IPS-NIHi7 (cell line): ENCODE measurements around the gene DENND2C.
"Not testable (repeated sequence)": the region's sequence is repeated elsewhere in the genome, so short reads cannot be mapped to it uniquely, and the experiment has no call there.

ENCODE experiments used
- DNase-seq: peaks from one replicate; pipeline ENCODE4 v3.0.0; 2012; ENCODE audit warnings: mixed read lengths; ENCODE audit errors: extremely low spot score

The DENND2C gene

GRCh38 chr1:114597949-114598348 is 71.9 kb downstream of the DENND2C start:
- DNase-seq = no peak

- DNase-seq = no peak
These were observed 74.2 kb downstream of the DENND2C start for GRCh38 chr1:114595602-114596001.

GRCh38 chr1:114594046-114594445 is 75.8 kb downstream of the DENND2C start:
- no peak for DNase-seq

- no peak for DNase-seq
These were observed 80.7 kb downstream of the DENND2C start for GRCh38 chr1:114589122-114589521.

- DNase-seq = no peak
These were observed 81.6 kb downstream of the DENND2C start for GRCh38 chr1:114588196-114588689.

GRCh38 chr1:114587203-114587991 is 82.5 kb downstream of the DENND2C start:
- DNase-seq = no peak

GRCh38 chr1:114586513-114587047 is 83.3 kb downstream of the DENND2C start:
- no peak for DNase-seq

- DNase-seq = no peak
These were observed 84.6 kb downstream of the DENND2C start for GRCh38 chr1:114585231-114585630.

GRCh38 chr1:114581335-114582287 is 88.2 kb downstream of the DENND2C start, which contains the start of gene BCAS2:
BCAS2 (minus strand) TSS chr1:114581615; CDS start chr1:114581591, 24 bp downstream.
- DNase-seq = peak; percentile 88

- DNase-seq = no peak
These were observed 95.5 kb downstream of the DENND2C start for GRCh38 chr1:114574365-114574764.

GRCh38 chr1:114564141-114564540 is 105.7 kb downstream of the DENND2C start:
- DNase-seq = no peak

- not testable (repeated sequence) for DNase-seq
These were observed 106.8 kb downstream of the DENND2C start for GRCh38 chr1:114562978-114563510.

- no peak for DNase-seq
These were observed 108.5 kb downstream of the DENND2C start for GRCh38 chr1:114561333-114561732.

- no peak for DNase-seq
These were observed 110.5 kb downstream of the DENND2C start for GRCh38 chr1:114559356-114559755.

- peak; percentile 27 for DNase-seq
These were observed 111.3 kb downstream of the DENND2C start for GRCh38 chr1:114558544-114558943.

GRCh38 chr1:114554577-114554976 is 115.3 kb downstream of the DENND2C start:
- DNase-seq = no peak

GRCh38 chr1:114552106-114552639 is 117.7 kb downstream of the DENND2C start:
- DNase-seq = no peak

GRCh38 chr1:114551400-114551799 is 118.4 kb downstream of the DENND2C start:
- no peak for DNase-seq

GRCh38 chr1:114550336-114550735 is 119.5 kb downstream of the DENND2C start:
- peak; percentile 16 for DNase-seq

GRCh38 chr1:114549137-114549536 is 120.7 kb downstream of the DENND2C start:
- no peak for DNase-seq

GRCh38 chr1:114547076-114547475 is 122.8 kb downstream of the DENND2C start:
- no peak for DNase-seq
